ENCODE measurements around the gene MEX3D. TPM values are rescaled to one million over a fixed set of nuclear protein-coding genes. Genes with fewer than 3 reads are reported as not detected.
"Not testable (repeated sequence)": the region's sequence is repeated elsewhere in the genome, so short reads cannot be mapped to it uniquely, and the experiment has no call there.

MEX3D gene
- total RNA-seq, 2 experiments from 2014 or later = 6.1 to 6.5 TPM

DNA sequence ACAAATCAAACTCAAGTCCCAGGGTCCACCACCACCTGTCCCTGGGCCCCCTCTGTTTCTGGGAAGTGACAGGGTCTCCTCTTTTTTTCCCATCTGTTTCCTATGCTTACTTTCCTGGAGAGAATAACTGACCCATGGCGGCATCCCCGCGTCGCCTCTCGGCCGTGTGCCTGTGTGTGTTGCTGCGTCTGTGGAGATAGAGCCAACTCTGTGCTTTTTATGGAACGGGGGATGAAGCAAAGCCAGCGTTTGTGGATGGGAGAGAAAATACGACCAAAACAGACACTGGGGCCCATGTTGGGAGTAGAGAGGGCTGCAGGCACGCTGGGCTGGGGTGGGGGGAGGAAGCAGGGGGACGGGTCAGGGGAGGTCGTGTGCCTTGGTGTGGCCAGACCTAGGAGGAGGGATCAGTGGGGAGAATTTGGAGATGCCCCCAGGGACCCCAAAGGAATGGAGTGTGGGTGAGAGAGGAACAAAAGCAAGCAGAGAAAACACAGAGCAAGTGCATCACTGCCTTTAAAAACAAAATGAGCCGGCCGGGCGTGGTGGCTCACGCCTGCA is 27.7 kb downstream of the MEX3D start:
- no peaks in the 10 kb centered on the region for H3K4me1 Mint-ChIP-seq

DNA sequence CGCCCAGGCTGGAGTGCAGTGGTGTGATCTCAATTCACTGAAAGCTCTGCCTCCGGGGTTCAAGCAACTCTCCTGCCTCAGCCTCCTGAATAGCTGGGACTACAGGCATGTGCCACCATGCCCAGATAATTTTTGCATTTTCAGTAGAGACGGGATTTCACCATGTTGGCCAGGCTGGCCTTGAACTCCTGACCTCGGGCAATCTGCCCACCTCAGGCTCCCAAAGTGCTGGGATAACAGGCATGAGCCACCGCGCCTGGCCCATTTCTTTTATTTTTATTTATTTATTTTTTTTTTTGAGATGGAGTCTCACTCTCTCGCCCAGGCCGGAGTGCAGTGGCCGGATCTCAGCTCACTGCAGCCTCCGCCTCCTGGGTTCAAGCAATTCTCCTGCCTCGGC is 28.4 kb downstream of the MEX3D start:
- peaks cover 45% of the 10 kb centered on the region for H3K27me3 Mint-ChIP-seq
- DNase-seq, H3K4me3 Mint-ChIP-seq, H3K27ac Mint-ChIP-seq, H3K9me3 Mint-ChIP-seq, H3K36me3 Mint-ChIP-seq, H3K4me1 Mint-ChIP-seq: not testable (repeated sequence)

More for the DNA sequence above, 27.7 kb downstream of the MEX3D start:
- Mint-ChIP-seq H3K36me3 (no peaks in the 10 kb centered on the region), H3K4me3 (no peak overlapping the region), H3K27ac (no peak overlapping the region), H3K27me3 (peaks cover 49% of the 10 kb centered on the region), H3K9me3 (no peaks in the 10 kb centered on the region)
- no peak for DNase-seq

- Mint-ChIP-seq H3K36me3 (no peaks in the 10 kb centered on the region), H3K27ac (no peak overlapping the region)
These were observed 29.1 kb downstream of the MEX3D start for GRCh38 chr19:1538978-1539377.

GRCh38 chr19:1535699-1536098 is 32.4 kb downstream of the MEX3D start:
- H3K9me3 Mint-ChIP-seq = not testable (repeated sequence)

More at GRCh38 chr19:1538978-1539377, 29.1 kb downstream of the MEX3D start:
- H3K4me1 Mint-ChIP-seq = no peaks in the 10 kb centered on the region
- H3K4me3 Mint-ChIP-seq = no peak overlapping the region
- H3K27me3 Mint-ChIP-seq = peaks cover 37% of the 10 kb centered on the region
- H3K9me3 Mint-ChIP-seq = no peaks in the 10 kb centered on the region
- DNase-seq = no peak

DNA sequence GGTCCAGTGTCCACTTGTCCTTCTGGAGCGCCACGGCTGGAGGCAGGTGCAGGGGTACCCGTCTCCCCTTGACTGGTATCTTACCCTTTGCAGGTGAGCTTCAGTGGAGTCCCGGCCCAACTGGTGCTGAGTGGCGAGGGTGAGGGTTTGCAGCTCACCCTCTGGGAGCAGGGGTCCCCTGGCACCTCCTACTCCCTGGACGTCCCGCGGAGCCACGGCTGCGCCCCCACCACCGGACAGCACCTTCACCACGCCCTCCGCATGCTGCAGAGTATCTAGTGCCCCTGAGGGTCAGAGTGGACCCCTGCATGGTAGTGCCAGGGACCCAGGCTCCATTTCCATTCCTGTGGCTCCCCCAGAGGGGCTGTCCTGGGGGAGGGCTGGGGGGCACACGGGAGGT is 33.2 kb downstream of the MEX3D start:
- no peaks in the 10 kb centered on the region for H3K9me3 Mint-ChIP-seq
- no peaks in the 10 kb centered on the region for H3K36me3 Mint-ChIP-seq
- no peak overlapping the region for H3K27ac Mint-ChIP-seq
- H3K4me1 Mint-ChIP-seq = no peaks in the 10 kb centered on the region
- peaks cover 29% of the 10 kb centered on the region for H3K27me3 Mint-ChIP-seq
- H3K4me3 Mint-ChIP-seq = no peak overlapping the region
- DNase-seq = no peak

More at GRCh38 chr19:1535699-1536098, 32.4 kb downstream of the MEX3D start:
- peaks cover 30% of the 10 kb centered on the region for H3K27me3 Mint-ChIP-seq
- H3K36me3 Mint-ChIP-seq, H3K4me3 Mint-ChIP-seq, H3K27ac Mint-ChIP-seq, H3K4me1 Mint-ChIP-seq, DNase-seq: not testable (repeated sequence)

DNA sequence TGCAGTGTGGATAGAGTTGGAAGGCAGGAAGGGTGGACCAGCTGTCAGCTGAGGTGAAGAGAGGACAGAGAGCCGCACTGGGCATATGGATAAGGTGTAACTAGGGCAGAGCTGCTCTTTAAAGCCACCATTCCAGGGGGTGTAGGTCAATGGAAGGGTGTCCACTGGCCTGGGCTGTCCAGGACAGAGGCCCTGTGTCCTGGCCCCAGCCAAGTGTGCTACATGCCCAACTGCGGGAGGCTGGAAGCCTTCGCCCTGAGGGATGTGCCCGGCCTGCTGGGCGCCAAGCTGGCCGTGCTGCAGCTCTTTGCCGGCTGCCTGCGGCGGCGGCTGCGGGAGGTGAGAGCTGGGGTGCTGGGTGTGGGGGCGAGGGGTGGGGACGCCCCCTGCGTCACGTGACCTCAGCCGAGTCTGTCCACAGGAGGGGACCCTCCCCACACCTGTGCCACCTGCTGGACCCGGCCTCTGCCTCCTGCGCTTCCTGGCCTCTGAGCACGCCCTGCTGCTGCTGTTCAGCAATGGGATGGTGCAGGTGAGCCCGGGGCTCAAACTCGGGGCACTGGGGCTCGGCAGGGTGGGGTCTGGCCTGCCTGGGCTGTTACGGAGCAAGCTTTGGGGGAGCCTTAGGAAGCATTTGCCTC is 34.5 kb downstream of the MEX3D start:
- no peak overlapping the region for H3K27ac Mint-ChIP-seq
- no peaks in the 10 kb centered on the region for H3K9me3 Mint-ChIP-seq
- H3K4me3 Mint-ChIP-seq = no peak overlapping the region
- H3K4me1 Mint-ChIP-seq = no peaks in the 10 kb centered on the region
- peaks cover 29% of the 10 kb centered on the region for H3K27me3 Mint-ChIP-seq
- H3K36me3 Mint-ChIP-seq = no peaks in the 10 kb centered on the region
- no peak for DNase-seq

GRCh38 chr19:1532003-1532402 is 36.1 kb downstream of the MEX3D start:
- Mint-ChIP-seq H3K27ac (no peak overlapping the region), H3K9me3 (no peaks in the 10 kb centered on the region), H3K27me3 (peaks cover 31% of the 10 kb centered on the region), H3K4me1 (no peaks in the 10 kb centered on the region), H3K4me3 (no peak overlapping the region), H3K36me3 (no peaks in the 10 kb centered on the region)
- DNase-seq = no peak

DNA sequence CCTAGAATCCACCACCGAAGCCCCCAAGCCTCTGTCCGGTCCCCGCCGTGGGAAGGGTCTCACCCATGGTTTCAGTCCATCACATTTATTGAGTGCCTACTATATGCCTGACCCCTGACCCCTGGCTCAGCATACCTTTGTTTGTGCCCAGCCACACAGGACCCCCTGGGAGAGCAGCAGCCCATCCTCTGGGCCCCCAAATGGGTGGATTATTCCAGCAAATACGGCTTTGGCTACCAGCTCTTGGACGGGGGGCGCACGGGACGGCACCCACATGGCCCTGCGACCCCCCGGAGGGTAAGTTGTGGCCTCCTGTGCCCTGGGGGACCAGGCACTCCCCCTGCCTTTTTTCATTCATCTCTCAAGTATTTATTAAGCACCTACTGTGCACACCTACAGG is 36.5 kb downstream of the MEX3D start:
- Mint-ChIP-seq H3K9me3 (no peaks in the 10 kb centered on the region), H3K4me3 (no peak overlapping the region), H3K4me1 (no peaks in the 10 kb centered on the region), H3K27me3 (peaks cover 33% of the 10 kb centered on the region), H3K36me3 (no peaks in the 10 kb centered on the region), H3K27ac (no peak overlapping the region)
- no peak for DNase-seq

GRCh38 chr19:1530856-1531255 is 37.3 kb downstream of the MEX3D start:
- H3K9me3 Mint-ChIP-seq, H3K4me1 Mint-ChIP-seq, H3K36me3 Mint-ChIP-seq, H3K27ac Mint-ChIP-seq, H3K4me3 Mint-ChIP-seq, DNase-seq: not testable (repeated sequence)
- H3K27me3 Mint-ChIP-seq = peaks cover 41% of the 10 kb centered on the region

- Mint-ChIP-seq H3K27me3 (peaks cover 48% of the 10 kb centered on the region), H3K36me3 (no peaks in the 10 kb centered on the region), H3K4me1 (peaks cover 3% of the 10 kb centered on the region), H3K27ac (no peak overlapping the region), H3K4me3 (no peak overlapping the region), H3K9me3 (no peaks in the 10 kb centered on the region)
- no peak for DNase-seq
These were observed 38.7 kb downstream of the MEX3D start for GRCh38 chr19:1529430-1529816.

GRCh38 chr19:1528596-1529429 is 39.3 kb downstream of the MEX3D start:
- no peak for DNase-seq
- Mint-ChIP-seq H3K27ac (no peak overlapping the region), H3K27me3 (peaks cover 51% of the 10 kb centered on the region), H3K4me1 (peaks cover 4% of the 10 kb centered on the region), H3K9me3 (no peaks in the 10 kb centered on the region), H3K36me3 (no peaks in the 10 kb centered on the region), H3K4me3 (no peak overlapping the region)

- no peak overlapping the region for H3K27ac Mint-ChIP-seq
These were observed 40.3 kb downstream of the MEX3D start for GRCh38 chr19:1527650-1528309.

GRCh38 chr19:1526979-1527649 is 41.0 kb downstream of the MEX3D start:
- Mint-ChIP-seq H3K4me1 (peaks cover 4% of the 10 kb centered on the region), H3K4me3 (no peak overlapping the region), H3K27ac (no peak overlapping the region), H3K27me3 (peaks cover 59% of the 10 kb centered on the region), H3K36me3 (no peaks in the 10 kb centered on the region), H3K9me3 (no peaks in the 10 kb centered on the region)
- no peak for DNase-seq

More at GRCh38 chr19:1527650-1528309, 40.3 kb downstream of the MEX3D start:
- DNase-seq = no peak
- no peaks in the 10 kb centered on the region for H3K36me3 Mint-ChIP-seq
- peaks cover 4% of the 10 kb centered on the region for H3K4me1 Mint-ChIP-seq
- no peaks in the 10 kb centered on the region for H3K9me3 Mint-ChIP-seq
- no peak overlapping the region for H3K4me3 Mint-ChIP-seq
- H3K27me3 Mint-ChIP-seq = peaks cover 59% of the 10 kb centered on the region

GRCh38 chr19:1526066-1526778 is 41.9 kb downstream of the MEX3D start:
- Mint-ChIP-seq H3K36me3 (no peaks in the 10 kb centered on the region), H3K9me3 (no peaks in the 10 kb centered on the region), H3K27ac (no peak overlapping the region), H3K4me1 (peaks cover 4% of the 10 kb centered on the region), H3K27me3 (peaks cover 56% of the 10 kb centered on the region), H3K4me3 (no peak overlapping the region)
- DNase-seq = no peak

Data from activated naive CD8-positive, alpha-beta T cell treated with anti-CD3 and anti-CD28 coated beads for 36 hours (primary cell).